PC-3 (cell line): ENCODE results near the gene OR10Z1. TPM values are rescaled to one million over a fixed set of nuclear protein-coding genes. Genes with fewer than 3 reads are reported as not detected.

Source experiments
- ATAC-seq: fragments of 200-7000 bp; cut with Tn5 transposase; 2 replicates; pipeline ENCODE4 v1.9.1; 2020; ENCODE audit warnings: mild to moderate bottlenecking, moderate library complexity
- BruUV-seq: library from RNA; stranded (reverse); fragments of 400-500 nt; replicated peaks from 2 replicates; lab custom pipeline; 2021; lab: Mats Ljungman, UMichigan
- CTCF ChIA-PET: fragments of 300-600 bp; sonication (Branson Sonifier 250); formaldehyde crosslinking; loops from one replicate; lab custom pipeline; 2022; ENCODE audit warnings: antibody characterized with exemption; lab: Charles Lee
- POLR2A ChIA-PET: fragments of 300-600 bp; sonication (Branson Sonifier 250); formaldehyde crosslinking; loops from one replicate; lab custom pipeline; 2022; ENCODE audit warnings: antibody characterized with exemption; ENCODE audit not compliant: unreplicated experiment; lab: Charles Lee
- DNase-seq: peaks from one replicate; pipeline ENCODE4 v3.0.0-alpha.2; 2015
- H2AFZ ChIP-seq: fragments of 300-600 bp; sonication (generic); 2 replicates; pipeline ENCODE4 v1.6.0; 2016; ENCODE audit warnings: antibody characterized with exemption, low read length
- H3F3A ChIP-seq: fragments of 300-600 bp; sonication (generic); one replicate; pipeline ENCODE4 v1.6.0; 2017; ENCODE audit warnings: antibody characterized with exemption, low read length, control low read depth, mild to moderate bottlenecking; ENCODE audit not compliant: unreplicated experiment
- H3K27ac ChIP-seq: fragments of 300-600 bp; sonication (generic); 2 replicates; pipeline ENCODE4 v1.5.1; 2016; ENCODE audit warnings: mild to moderate bottlenecking, low read length
- H3K27me3 ChIP-seq: fragments of 300-600 bp; sonication (generic); 2 replicates; pipeline ENCODE4 v1.6.1; 2016; ENCODE audit warnings: low read length, mixed read lengths
- H3K36me3 ChIP-seq: fragments of 300-600 bp; sonication (generic); 2 replicates; pipeline ENCODE4 v1.6.1; 2016; ENCODE audit warnings: low read depth, mixed run types, low read length, mixed read lengths
- H3K4me1 ChIP-seq: fragments of 300-600 bp; sonication (generic); 2 replicates; pipeline ENCODE4 v1.5.1; 2016; ENCODE audit warnings: low read length; ENCODE audit not compliant: insufficient read depth
- H3K4me2 ChIP-seq: fragments of 300-600 bp; sonication (generic); 2 replicates; pipeline ENCODE4 v1.6.0; 2016; ENCODE audit warnings: low read length
- H3K4me3 ChIP-seq: fragments of 300-600 bp; sonication (generic); 2 replicates; pipeline ENCODE4 v1.5.1; 2016; ENCODE audit warnings: mild to moderate bottlenecking, low read length, mixed read lengths
- H3K79me2 ChIP-seq: fragments of 300-600 bp; sonication (generic); 2 replicates; pipeline ENCODE4 v1.6.1; 2017; ENCODE audit warnings: low read length, mixed read lengths
- H3K9ac ChIP-seq: fragments of 300-600 bp; sonication (generic); 2 replicates; pipeline ENCODE4 v1.6.0; 2016; ENCODE audit warnings: mild to moderate bottlenecking, low read length
- H3K9me2 ChIP-seq: fragments of 300-600 bp; sonication (generic); replicated peaks from 2 replicates; pipeline ENCODE4 v1.6.1; 2016; ENCODE audit warnings: mixed run types, low read length, mixed read lengths
- H3K9me3 ChIP-seq: fragments of 300-600 bp; sonication (generic); 2 replicates; pipeline ENCODE4 v1.6.1; 2016; ENCODE audit warnings: low read length, mixed read lengths
- H4K20me1 ChIP-seq: fragments of 300-600 bp; sonication (generic); 2 replicates; pipeline ENCODE4 v1.6.1; 2016; ENCODE audit warnings: low read length, mixed read lengths
- EZH2 ChIP-seq: fragments of 300-600 bp; sonication (generic); IDR thresholded peaks from one replicate; pipeline ENCODE4 v1.6.1; 2017; ENCODE audit warnings: antibody characterized with exemption, mild to moderate bottlenecking, low read length; ENCODE audit not compliant: unreplicated experiment
- EZH2phosphoT487 ChIP-seq: fragments of 300-600 bp; sonication (generic); IDR thresholded peaks from 2 replicates; pipeline ENCODE4 v1.6.1; 2018; ENCODE audit warnings: mild to moderate bottlenecking, antibody characterized with exemption, low read length, borderline replicate concordance
- intact Hi-C: fragments of 100-400 bp; cut with micrococcal nuclease; formaldehyde crosslinking; loops from 2 replicates; pipeline ENCODE4 v1.9.0; 2023
- total RNA-seq: library from RNA; depleted of rRNA; stranded (reverse); fragments of >200 nt; gene quantifications from 2 replicates; pipeline ENCODE4 v1.2.3, GENCODE V29; 2014
- TF ChIP-seq, protein P1 (sequence below): fragments of 300-600 bp; sonication (generic); conservative IDR thresholded peaks from 2 replicates; pipeline ENCODE4 v1.5.1; 2017; ENCODE audit warnings: antibody characterized with exemption, low read depth, mild to moderate bottlenecking, low read length

OR10Z1 gene
- total RNA-seq, 1 experiment from 2014 or later: not detected

DNA sequence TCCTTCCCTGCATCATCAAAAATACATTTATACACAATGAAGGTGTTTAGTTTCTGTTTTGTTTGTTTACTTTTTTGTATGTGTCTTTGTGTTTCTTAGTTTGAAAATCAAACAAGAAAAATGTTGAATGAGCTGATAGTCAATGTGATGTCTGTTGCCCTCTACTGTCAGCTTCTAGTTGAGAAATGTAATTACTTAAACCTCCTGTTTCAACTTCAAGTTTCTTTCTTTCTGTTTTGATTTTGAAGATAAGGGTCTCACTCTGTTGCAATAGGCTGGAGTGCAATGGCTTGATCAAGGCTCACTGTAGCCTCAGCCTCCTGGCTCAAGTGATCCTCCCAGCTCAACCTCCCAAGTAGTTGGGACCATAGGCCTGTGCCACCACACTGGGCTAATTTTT is 44.0 kb downstream of the OR10Z1 start:
- Histone ChIP-seq H3K9ac (no peak overlapping the region), H4K20me1 (no peaks in the 10 kb centered on the region), H2AFZ (no peak overlapping the region), H3K4me2 (no peak overlapping the region), H3F3A (no peaks in the 10 kb centered on the region), H3K9me2 (no peaks in the 10 kb centered on the region), H3K4me3 (no peak overlapping the region), H3K9me3 (no peaks in the 10 kb centered on the region), H3K4me1 (no peaks in the 10 kb centered on the region), H3K27me3 (peaks cover 13% of the 10 kb centered on the region), H3K36me3 (no peaks in the 10 kb centered on the region), H3K79me2 (no peaks in the 10 kb centered on the region), H3K27ac (no peak overlapping the region)
- BruUV-seq: no TSS peak
- DNase-seq: no peak
- ATAC-seq: no peak
- no peak for TF ChIP-seq EZH2
- TF ChIP-seq, protein P1, sequence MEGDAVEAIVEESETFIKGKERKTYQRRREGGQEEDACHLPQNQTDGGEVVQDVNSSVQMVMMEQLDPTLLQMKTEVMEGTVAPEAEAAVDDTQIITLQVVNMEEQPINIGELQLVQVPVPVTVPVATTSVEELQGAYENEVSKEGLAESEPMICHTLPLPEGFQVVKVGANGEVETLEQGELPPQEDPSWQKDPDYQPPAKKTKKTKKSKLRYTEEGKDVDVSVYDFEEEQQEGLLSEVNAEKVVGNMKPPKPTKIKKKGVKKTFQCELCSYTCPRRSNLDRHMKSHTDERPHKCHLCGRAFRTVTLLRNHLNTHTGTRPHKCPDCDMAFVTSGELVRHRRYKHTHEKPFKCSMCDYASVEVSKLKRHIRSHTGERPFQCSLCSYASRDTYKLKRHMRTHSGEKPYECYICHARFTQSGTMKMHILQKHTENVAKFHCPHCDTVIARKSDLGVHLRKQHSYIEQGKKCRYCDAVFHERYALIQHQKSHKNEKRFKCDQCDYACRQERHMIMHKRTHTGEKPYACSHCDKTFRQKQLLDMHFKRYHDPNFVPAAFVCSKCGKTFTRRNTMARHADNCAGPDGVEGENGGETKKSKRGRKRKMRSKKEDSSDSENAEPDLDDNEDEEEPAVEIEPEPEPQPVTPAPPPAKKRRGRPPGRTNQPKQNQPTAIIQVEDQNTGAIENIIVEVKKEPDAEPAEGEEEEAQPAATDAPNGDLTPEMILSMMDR: 0 out of 2 replicates have a peak, but pooled peaks have one; percentile 17
- intact Hi-C loops: no loop called here
- ChIA-PET POLR2A (no interaction called here), CTCF (no interaction called here)

DNA sequence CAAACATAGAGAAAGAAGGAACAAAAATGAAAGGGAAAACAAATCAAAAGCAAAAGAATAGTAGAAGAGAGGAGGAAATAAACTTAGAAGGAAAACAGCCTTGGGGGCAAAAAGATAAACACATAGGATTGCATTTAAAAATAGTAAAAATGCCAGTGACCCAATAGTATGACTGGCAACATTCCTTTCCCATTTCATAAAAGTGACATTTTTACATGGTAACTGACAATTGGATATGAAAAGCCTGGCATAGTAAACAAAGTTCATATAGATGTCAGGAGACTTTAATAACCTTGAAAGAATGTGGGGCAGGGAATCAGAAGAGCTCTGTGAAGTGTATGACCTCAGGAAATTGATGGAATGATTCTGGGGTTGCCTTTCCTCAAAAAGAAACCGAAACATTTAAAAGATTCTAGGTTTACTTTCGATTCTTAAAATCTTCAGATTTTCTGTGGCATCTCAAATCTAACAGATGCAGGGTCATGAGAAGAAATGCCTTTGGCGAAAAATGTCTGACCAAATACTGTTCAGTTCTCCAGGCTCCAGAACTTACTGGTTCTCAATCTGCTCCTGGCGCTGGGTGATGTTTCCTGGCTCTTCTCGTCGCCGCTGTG is 47.8 kb downstream of the OR10Z1 start:
- no peaks in the 10 kb centered on the region for H3F3A ChIP-seq
- no peak for DNase-seq
- BruUV-seq: no TSS peak
- 0 out of 2 replicates have a peak overlapping the region, but pooled peaks have one; percentile 38 for H2AFZ ChIP-seq
- no peaks in the 10 kb centered on the region for H3K79me2 ChIP-seq
- no peaks in the 10 kb centered on the region for H3K9me2 ChIP-seq
- H4K20me1 ChIP-seq: no peaks in the 10 kb centered on the region
- H3K9me3 ChIP-seq: no peaks in the 10 kb centered on the region
- peak overlapping the region; percentile 51 for H3K4me3 ChIP-seq
- ChIA-PET CTCF (no interaction called here), POLR2A (no interaction called here)
- peaks cover 13% of the 10 kb centered on the region for H3K27me3 ChIP-seq
- no peaks in the 10 kb centered on the region for H3K36me3 ChIP-seq
- no peak overlapping the region for H3K27ac ChIP-seq
- peak overlapping the region; percentile 67 for H3K4me2 ChIP-seq
- no peak for ATAC-seq
- intact Hi-C loops: no loop called here
- no peak for TF ChIP-seq EZH2phosphoT487
- no peak for TF ChIP-seq EZH2
- TF ChIP-seq, protein P1: no peak
- H3K9ac ChIP-seq: no peak overlapping the region
- H3K4me1 ChIP-seq: no peaks in the 10 kb centered on the region

DNA sequence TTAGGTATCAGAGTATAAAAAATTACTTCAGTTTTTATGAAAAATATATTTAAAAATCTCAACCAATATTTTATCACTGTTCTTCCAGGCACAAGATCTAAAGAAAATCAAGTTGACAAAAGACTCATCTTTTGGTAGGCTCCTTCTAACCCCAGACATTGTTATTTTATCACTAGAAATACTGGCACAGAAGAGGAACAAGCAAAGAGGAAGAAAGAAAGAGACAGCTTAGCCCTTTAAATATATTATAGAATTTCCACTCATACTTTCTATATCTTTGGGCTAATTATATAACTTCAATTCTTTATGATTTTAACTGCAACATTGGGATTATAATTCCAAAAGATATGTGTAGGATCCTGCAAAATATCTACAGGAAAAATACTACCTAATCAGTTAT is 49.0 kb downstream of the OR10Z1 start:
- H3K4me1 ChIP-seq: no peaks in the 10 kb centered on the region
- no peak overlapping the region for H3K27ac ChIP-seq
- H3K9ac ChIP-seq: no peak overlapping the region
- ChIA-PET CTCF (no interaction called here), POLR2A (no interaction called here)
- H3K27me3 ChIP-seq: peaks cover 13% of the 10 kb centered on the region
- no peak for TF ChIP-seq EZH2
- TF ChIP-seq, protein P1: no peak
- TF ChIP-seq EZH2phosphoT487: no peak
- H2AFZ ChIP-seq: no peak overlapping the region
- intact Hi-C loops: no loop called here
- no peak overlapping the region for H3K4me2 ChIP-seq
- H3K79me2 ChIP-seq: no peaks in the 10 kb centered on the region
- H3K4me3 ChIP-seq: no peak overlapping the region
- ATAC-seq (no peak), DNase-seq (no peak)
- no TSS peak for BruUV-seq
- no peaks in the 10 kb centered on the region for H3K9me2 ChIP-seq
- no peaks in the 10 kb centered on the region for H3F3A ChIP-seq
- H4K20me1 ChIP-seq: no peaks in the 10 kb centered on the region
- no peaks in the 10 kb centered on the region for H3K36me3 ChIP-seq
- no peaks in the 10 kb centered on the region for H3K9me3 ChIP-seq
